ENCODE measurements around the gene SUSD1.
A peak's percentile ranks its signal among the peaks of the same experiment; 100 is the strongest.
"Not testable (repeated sequence)": the region's sequence is repeated elsewhere in the genome, so short reads cannot be mapped to it uniquely, and the experiment has no call there.

The SUSD1 gene

GRCh38 chr9:112144807-112145206 is 30.3 kb downstream of the SUSD1 start:
- H3K36me3 ChIP-seq, result no peaks in the 10 kb centered on the region
- no peaks in the 10 kb centered on the region for H3K9me3 ChIP-seq
- no peaks in the 10 kb centered on the region for H3K4me1 ChIP-seq
- DNase-seq, result no peak
- no peak overlapping the region for H3K4me3 ChIP-seq (ENCODE audit: low read depth, low read length)
- TF ChIP-seq CTCF (IDR thresholded peaks at IDR 0.05; ENCODE audit: low read depth, low read length), result no peak
- no peaks in the 10 kb centered on the region for H3K27me3 ChIP-seq

DNA sequence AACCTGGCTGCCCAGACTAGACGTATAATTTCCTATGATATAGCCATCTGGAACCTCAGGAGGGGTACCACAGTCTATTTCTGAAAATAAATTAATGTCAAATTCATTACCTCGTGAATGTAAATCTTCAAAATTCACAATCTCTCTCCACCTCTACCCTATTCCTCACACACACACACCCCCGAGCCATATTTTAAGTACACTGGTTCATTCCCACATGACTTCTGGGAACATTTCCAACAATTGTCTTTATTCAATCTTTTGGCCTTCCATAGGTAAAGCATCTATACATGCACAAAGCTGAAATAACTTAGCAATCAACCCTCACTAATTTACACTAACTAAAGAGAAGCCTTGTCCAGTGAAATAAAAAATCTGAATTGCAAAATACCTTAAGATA is 32.7 kb downstream of the SUSD1 start:
- no peaks in the 10 kb centered on the region for H3K36me3 ChIP-seq
- no peak overlapping the region for H3K4me3 ChIP-seq (ENCODE audit: low read depth, low read length)
- no peaks in the 10 kb centered on the region for H3K27me3 ChIP-seq
- TF ChIP-seq CTCF (IDR thresholded peaks at IDR 0.05; ENCODE audit: low read depth, low read length), result no peak
- no peak for DNase-seq
- no peaks in the 10 kb centered on the region for H3K4me1 ChIP-seq
- H3K9me3 ChIP-seq, result no peaks in the 10 kb centered on the region

GRCh38 chr9:112140936-112141335 is 34.2 kb downstream of the SUSD1 start:
- DNase-seq, result no peak
- H3K27me3 ChIP-seq, result no peaks in the 10 kb centered on the region
- H3K9me3 ChIP-seq, result no peaks in the 10 kb centered on the region
- H3K36me3 ChIP-seq, result no peaks in the 10 kb centered on the region
- no peak overlapping the region for H3K4me3 ChIP-seq (ENCODE audit: low read depth, low read length)
- no peaks in the 10 kb centered on the region; the same call in 1 of the 2 replicates for H3K4me1 ChIP-seq
- no peak for TF ChIP-seq CTCF (IDR thresholded peaks at IDR 0.05; ENCODE audit: low read depth, low read length)

GRCh38 chr9:112137066-112137465 is 38.0 kb downstream of the SUSD1 start:
- Histone ChIP-seq H3K36me3 (no peaks in the 10 kb centered on the region), H3K9me3 (no peaks in the 10 kb centered on the region), H3K4me3 (ENCODE audit: low read depth, low read length) (no peak overlapping the region), H3K27me3 (no peaks in the 10 kb centered on the region), H3K4me1 (peaks cover 3% of the 10 kb centered on the region; the same call in 1 of the 2 replicates)
- no peak for DNase-seq
- no peak for TF ChIP-seq CTCF (IDR thresholded peaks at IDR 0.05; ENCODE audit: low read depth, low read length)

DNA sequence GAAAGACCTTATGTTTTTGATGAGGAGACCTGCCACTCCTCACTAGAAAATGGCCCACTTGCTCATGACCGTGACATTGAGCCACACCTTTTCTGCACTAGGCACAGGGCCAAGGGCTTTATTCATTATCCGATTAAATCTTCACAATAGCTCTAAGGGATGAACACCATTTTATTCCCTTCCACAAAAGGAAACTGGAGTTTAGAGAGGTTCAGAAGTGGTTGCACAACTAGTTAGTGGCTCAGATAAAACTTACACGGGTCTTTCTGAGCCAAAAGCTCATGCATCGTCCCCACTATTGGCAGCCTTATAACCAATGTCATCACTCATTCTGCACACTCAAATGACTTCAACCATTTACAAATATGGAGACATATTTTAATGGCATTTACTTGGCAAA is 39.4 kb downstream of the SUSD1 start:
- DNase-seq, result peak; percentile 21
- Histone ChIP-seq H3K4me3 (ENCODE audit: low read depth, low read length) (no peak overlapping the region), H3K4me1 (peaks cover 3% of the 10 kb centered on the region; the same call in 1 of the 2 replicates), H3K9me3 (no peaks in the 10 kb centered on the region), H3K27me3 (no peaks in the 10 kb centered on the region), H3K36me3 (no peaks in the 10 kb centered on the region)
- no peak for TF ChIP-seq CTCF (IDR thresholded peaks at IDR 0.05; ENCODE audit: low read depth, low read length)

DNA sequence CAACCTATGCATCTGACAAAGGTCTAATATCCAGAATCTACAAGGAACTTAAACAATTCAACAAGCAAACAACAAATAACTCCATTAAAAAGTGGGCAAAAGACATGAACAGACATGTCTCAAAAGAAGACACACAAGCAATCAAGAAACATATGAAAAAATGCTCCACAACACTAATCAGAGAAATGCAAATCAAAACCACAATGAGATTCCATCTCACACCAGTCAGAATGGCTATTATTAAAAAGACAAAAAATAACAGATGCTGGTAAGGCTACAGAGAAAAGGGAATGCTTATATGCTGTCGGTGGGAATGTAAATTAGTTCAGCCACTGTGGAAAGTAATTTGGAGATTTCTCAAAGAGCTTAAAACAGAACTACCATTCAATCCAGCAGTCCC is 41.3 kb downstream of the SUSD1 start:
- not testable (repeated sequence) for H3K9me3 ChIP-seq; H3K36me3 ChIP-seq; H3K4me1 ChIP-seq; DNase-seq; H3K27me3 ChIP-seq; H3K4me3 ChIP-seq (ENCODE audit: low read depth, low read length)

- no peaks in the 10 kb centered on the region for H3K27me3 ChIP-seq
- H3K9me3 ChIP-seq, result no peaks in the 10 kb centered on the region
- DNase-seq, result no peak
- H3K4me1 ChIP-seq, result peaks cover 3% of the 10 kb centered on the region; the same call in 1 of the 2 replicates
- no peak for TF ChIP-seq CTCF (IDR thresholded peaks at IDR 0.05; ENCODE audit: low read depth, low read length)
- no peak overlapping the region for H3K4me3 ChIP-seq (ENCODE audit: low read depth, low read length)
- no peaks in the 10 kb centered on the region for H3K36me3 ChIP-seq
Measured at GRCh38 chr9:112132356-112132755, 42.7 kb downstream of the SUSD1 start.
